ENCODE results near the gene C1R. TPM values are rescaled to one million over a fixed set of nuclear protein-coding genes. Genes with fewer than 3 reads are reported as not detected.

C1R gene
- total RNA-seq, 2 experiments from 2014 or later = 3.6 to 3.7 TPM

GRCh38 chr12:7116916-7117315 lies 24.7 kb upstream of the C1R start:
- ChIA-PET POLR2A (no interaction called here), CTCF (no interaction called here)
- no peaks in the 10 kb centered on the region for H3K27me3 Mint-ChIP-seq (ENCODE audit: low read depth)
- no peak overlapping the region for H3K4me3 Mint-ChIP-seq
- peaks cover 39% of the 10 kb centered on the region for H3K36me3 Mint-ChIP-seq (ENCODE audit: low read depth)
- DNase-seq (no peak), ATAC-seq (no peak)
- peaks cover 17% of the 10 kb centered on the region for H3K4me1 Mint-ChIP-seq (ENCODE audit: low read depth)
- no peaks in the 10 kb centered on the region for H3K9me3 Mint-ChIP-seq (ENCODE audit: insufficient read depth)
- no peak overlapping the region for H3K27ac Mint-ChIP-seq

- no peak overlapping the region for H3K4me3 Mint-ChIP-seq
- ATAC-seq (no peak), DNase-seq (no peak)
- H3K36me3 Mint-ChIP-seq (ENCODE audit: low read depth) = peaks cover 39% of the 10 kb centered on the region
- no peaks in the 10 kb centered on the region for H3K27me3 Mint-ChIP-seq (ENCODE audit: low read depth)
- H3K9me3 Mint-ChIP-seq (ENCODE audit: insufficient read depth) = no peaks in the 10 kb centered on the region
- peaks cover 17% of the 10 kb centered on the region for H3K4me1 Mint-ChIP-seq (ENCODE audit: low read depth)
- H3K27ac Mint-ChIP-seq = no peak overlapping the region
- POLR2A ChIA-PET = no interaction called here
- CTCF ChIA-PET = no interaction called here
Measured at GRCh38 chr12:7116196-7116595, 24.0 kb upstream of the C1R start.

GRCh38 chr12:7114851-7115250 lies 22.6 kb upstream of the C1R start:
- Mint-ChIP-seq H3K4me3 (no peak overlapping the region), H3K36me3 (ENCODE audit: low read depth) (peaks cover 43% of the 10 kb centered on the region), H3K4me1 (ENCODE audit: low read depth) (peaks cover 29% of the 10 kb centered on the region), H3K27me3 (ENCODE audit: low read depth) (no peaks in the 10 kb centered on the region), H3K27ac (no peak overlapping the region), H3K9me3 (ENCODE audit: insufficient read depth) (no peaks in the 10 kb centered on the region)
- POLR2A ChIA-PET = no interaction called here
- no peak for ATAC-seq
- no peak for DNase-seq
- CTCF ChIA-PET = no interaction called here

GRCh38 chr12:7114008-7114407 lies 21.8 kb upstream of the C1R start:
- CTCF ChIA-PET = interaction anchor here (0.6 to 7.5 kb wide), 19 partner anchors 10 to 557 kb away, joined by 3 to 107 read pairs (median 6); partner anchors contain the start of genes C12orf57, CLSTN3, LPCAT3 and RBP5
- Mint-ChIP-seq H3K27me3 (ENCODE audit: low read depth) (no peaks in the 10 kb centered on the region), H3K4me1 (ENCODE audit: low read depth) (peaks cover 36% of the 10 kb centered on the region), H3K27ac (no peak overlapping the region), H3K36me3 (ENCODE audit: low read depth) (peaks cover 43% of the 10 kb centered on the region), H3K4me3 (no peak overlapping the region), H3K9me3 (ENCODE audit: insufficient read depth) (no peaks in the 10 kb centered on the region)
- ATAC-seq (no peak), DNase-seq (no peak)
- POLR2A ChIA-PET = interaction anchor here (1.0 to 3.6 kb wide), 2 partner anchors 140 to 170 kb away, joined by 3 to 34 read pairs; partner anchors contain the start of genes C12orf57 and RNU7-1

- no peaks in the 10 kb centered on the region for H3K27me3 Mint-ChIP-seq (ENCODE audit: low read depth)
- peaks cover 36% of the 10 kb centered on the region for H3K4me1 Mint-ChIP-seq (ENCODE audit: low read depth)
- peak; percentile 66 for DNase-seq
- CTCF ChIA-PET = interaction anchor here (0.6 to 7.5 kb wide), 41 partner anchors 7 to 558 kb away, joined by 3 to 107 read pairs (median 4); partner anchors contain the start of genes C12orf57, C1S, CLSTN3 and ENO2
- peaks cover 43% of the 10 kb centered on the region for H3K36me3 Mint-ChIP-seq (ENCODE audit: low read depth)
- no peak overlapping the region for H3K4me3 Mint-ChIP-seq
- H3K9me3 Mint-ChIP-seq (ENCODE audit: insufficient read depth) = no peaks in the 10 kb centered on the region
- POLR2A ChIA-PET = interaction anchor here (1.0 to 3.6 kb wide), 3 partner anchors 138 to 169 kb away, joined by 3 to 34 read pairs (median 3); partner anchors contain the start of genes C12orf57 and RNU7-1
- ATAC-seq = peak; percentile 9
- H3K27ac Mint-ChIP-seq = no peak overlapping the region
Measured at GRCh38 chr12:7113389-7113871, 21.2 kb upstream of the C1R start.

GRCh38 chr12:7112041-7112440 lies 19.8 kb upstream of the C1R start:
- H3K27ac Mint-ChIP-seq = no peak overlapping the region
- CTCF ChIA-PET = interaction anchor here (0.8 to 7.5 kb wide), 24 partner anchors 10 to 243 kb away, joined by 3 to 107 read pairs (median 7); partner anchors contain the start of genes C12orf57, CLSTN3, LPCAT3 and PEX5
- peaks cover 39% of the 10 kb centered on the region for H3K36me3 Mint-ChIP-seq (ENCODE audit: low read depth)
- POLR2A ChIA-PET = interaction anchor here (0.7 to 3.6 kb wide), 3 partner anchors 16 to 403 kb away, joined by 3 to 34 read pairs (median 3); partner anchors contain the start of genes C12orf57, RBP5 and RNU7-1
- ATAC-seq = no peak
- no peak for DNase-seq
- H3K27me3 Mint-ChIP-seq (ENCODE audit: low read depth) = no peaks in the 10 kb centered on the region
- no peaks in the 10 kb centered on the region for H3K9me3 Mint-ChIP-seq (ENCODE audit: insufficient read depth)
- no peak overlapping the region for H3K4me3 Mint-ChIP-seq
- peaks cover 43% of the 10 kb centered on the region for H3K4me1 Mint-ChIP-seq (ENCODE audit: low read depth)

GRCh38 chr12:7110661-7111060 lies 18.4 kb upstream of the C1R start:
- Mint-ChIP-seq H3K9me3 (ENCODE audit: insufficient read depth) (peaks cover 13% of the 10 kb centered on the region), H3K27ac (no peak overlapping the region), H3K36me3 (ENCODE audit: low read depth) (peaks cover 44% of the 10 kb centered on the region), H3K27me3 (ENCODE audit: low read depth) (no peaks in the 10 kb centered on the region), H3K4me1 (ENCODE audit: low read depth) (peaks cover 56% of the 10 kb centered on the region), H3K4me3 (no peak overlapping the region)
- ATAC-seq (no peak), DNase-seq (no peak)
- ChIA-PET CTCF (interaction anchor here (0.7 to 7.5 kb wide), 10 partner anchors 12 to 238 kb away, joined by 3 to 107 read pairs (median 5); partner anchors contain the start of genes C12orf57, RNU7-1 and SPSB2), POLR2A (interaction anchor here (1.0 to 3.6 kb wide), 2 partner anchors 167 to 238 kb away, joined by 3 to 34 read pairs; partner anchors contain the start of genes C12orf57 and RNU7-1)

- POLR2A ChIA-PET = interaction anchor here (0.7 to 3.7 kb wide), 6 partner anchors 16 to 165 kb away, joined by 3 to 74 read pairs (median 10); partner anchors contain the start of genes C12orf57, PHB2, PTPN6 and RNU7-1
- H3K36me3 Mint-ChIP-seq (ENCODE audit: low read depth) = peaks cover 46% of the 10 kb centered on the region
- H3K27me3 Mint-ChIP-seq (ENCODE audit: low read depth) = no peaks in the 10 kb centered on the region
- H3K4me3 Mint-ChIP-seq = peak overlapping the region; percentile 95
- CTCF ChIA-PET = interaction anchor here (0.8 to 7.5 kb wide), 17 partner anchors 12 to 237 kb away, joined by 3 to 107 read pairs (median 8); partner anchors contain the start of genes C12orf57, LPCAT3, LRRC23 and RNU7-1
- H3K27ac Mint-ChIP-seq = peak overlapping the region; percentile 80
- peaks cover 59% of the 10 kb centered on the region for H3K4me1 Mint-ChIP-seq (ENCODE audit: low read depth)
- ATAC-seq (no peak), DNase-seq (no peak)
- peaks cover 18% of the 10 kb centered on the region for H3K9me3 Mint-ChIP-seq (ENCODE audit: insufficient read depth)
Measured at GRCh38 chr12:7109572-7109920, 17.3 kb upstream of the C1R start.

- Mint-ChIP-seq H3K36me3 (ENCODE audit: low read depth) (peaks cover 42% of the 10 kb centered on the region), H3K27me3 (ENCODE audit: low read depth) (no peaks in the 10 kb centered on the region), H3K4me1 (ENCODE audit: low read depth) (peaks cover 58% of the 10 kb centered on the region), H3K9me3 (ENCODE audit: insufficient read depth) (peaks cover 18% of the 10 kb centered on the region), H3K4me3 (peak within 1 kb of the TSS; percentile 95), H3K27ac (peak within 1 kb of the TSS; percentile 92)
- peak; percentile 27 for ATAC-seq
- POLR2A ChIA-PET = interaction anchor here (0.6 to 3.7 kb wide), 15 partner anchors 13 to 258 kb away, joined by 3 to 74 read pairs (median 6); partner anchors contain the start of genes C12orf57, CDCA3, LPCAT3 and PHB2
- DNase-seq = peak; percentile 85
- CTCF ChIA-PET = interaction anchor here (0.6 to 7.5 kb wide), 27 partner anchors 12 to 479 kb away, joined by 3 to 107 read pairs (median 6); partner anchors contain the start of genes C12orf57, LPCAT3, LRRC23 and RNU7-1
Measured at GRCh38 chr12:7108796-7109571, 16.7 kb upstream of the C1R start, which contains the start of gene C1RL. TSS of gene C1RL (minus strand) at chr12:7109214. CDS start at chr12:7109180, 34 bp downstream.

- ATAC-seq (peak; percentile 98), DNase-seq (peak; percentile 91)
- H3K27ac Mint-ChIP-seq = peak overlapping the region; percentile 92
- ChIA-PET CTCF (interaction anchor here (0.6 to 7.5 kb wide), 27 partner anchors 12 to 478 kb away, joined by 3 to 107 read pairs (median 6); partner anchors contain the start of genes C12orf57, CDCA3, LPCAT3 and RNU7-1), POLR2A (interaction anchor here (0.5 to 3.7 kb wide), 21 partner anchors 9 to 773 kb away, joined by 3 to 74 read pairs (median 5); partner anchors contain the start of genes C12orf57, CDCA3, LPCAT3 and PHB2)
- peaks cover 45% of the 10 kb centered on the region for H3K36me3 Mint-ChIP-seq (ENCODE audit: low read depth)
- peak overlapping the region; percentile 95 for H3K4me3 Mint-ChIP-seq
- no peaks in the 10 kb centered on the region for H3K27me3 Mint-ChIP-seq (ENCODE audit: low read depth)
- H3K9me3 Mint-ChIP-seq (ENCODE audit: insufficient read depth) = peaks cover 18% of the 10 kb centered on the region
- peaks cover 57% of the 10 kb centered on the region for H3K4me1 Mint-ChIP-seq (ENCODE audit: low read depth)
Measured at GRCh38 chr12:7108003-7108795, 16.0 kb upstream of the C1R start.

Data from activated CD8-positive, alpha-beta T cell treated with anti-CD3 and anti-CD28 coated beads, Interleukin-2, amount 10 ng/mL, durations not matched to agents 7 days and 5 days (primary cell).